Lower leg skin (tissue), 3 donors: ENCODE measurements around the gene FBXL3.

Source experiments
- POLR2A ChIP-seq, 2 donors: fragments of 450-650 bp; IDR thresholded peaks; one replicate each; pipeline ENCODE4 v1.6.1; 2016 to 2017; ENCODE audit warnings: antibody characterized with exemption in 2 of 2, mild to moderate bottlenecking in 1 of 2, moderate library complexity in 1 of 2
- TF ChIP-seq, protein P1 (sequence below), 3 donors: fragments of 450-650 bp; IDR thresholded peaks; one replicate each; pipeline ENCODE4 v1.5.1; 2016; ENCODE audit warnings: antibody characterized with exemption in 3 of 3, mild to moderate bottlenecking in 3 of 3, moderate library complexity in 2 of 3

GRCh38 chr13:76974618-76974975 lies 52.4 kb downstream of the FBXL3 start:
- TF ChIP-seq POLR2A (IDR thresholded peaks at IDR 0.05) = no peak
- TF ChIP-seq, protein P1, sequence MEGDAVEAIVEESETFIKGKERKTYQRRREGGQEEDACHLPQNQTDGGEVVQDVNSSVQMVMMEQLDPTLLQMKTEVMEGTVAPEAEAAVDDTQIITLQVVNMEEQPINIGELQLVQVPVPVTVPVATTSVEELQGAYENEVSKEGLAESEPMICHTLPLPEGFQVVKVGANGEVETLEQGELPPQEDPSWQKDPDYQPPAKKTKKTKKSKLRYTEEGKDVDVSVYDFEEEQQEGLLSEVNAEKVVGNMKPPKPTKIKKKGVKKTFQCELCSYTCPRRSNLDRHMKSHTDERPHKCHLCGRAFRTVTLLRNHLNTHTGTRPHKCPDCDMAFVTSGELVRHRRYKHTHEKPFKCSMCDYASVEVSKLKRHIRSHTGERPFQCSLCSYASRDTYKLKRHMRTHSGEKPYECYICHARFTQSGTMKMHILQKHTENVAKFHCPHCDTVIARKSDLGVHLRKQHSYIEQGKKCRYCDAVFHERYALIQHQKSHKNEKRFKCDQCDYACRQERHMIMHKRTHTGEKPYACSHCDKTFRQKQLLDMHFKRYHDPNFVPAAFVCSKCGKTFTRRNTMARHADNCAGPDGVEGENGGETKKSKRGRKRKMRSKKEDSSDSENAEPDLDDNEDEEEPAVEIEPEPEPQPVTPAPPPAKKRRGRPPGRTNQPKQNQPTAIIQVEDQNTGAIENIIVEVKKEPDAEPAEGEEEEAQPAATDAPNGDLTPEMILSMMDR (IDR thresholded peaks at IDR 0.05) = no peak
